ENCODE data around the gene CTNS.

CTNS gene

DNA sequence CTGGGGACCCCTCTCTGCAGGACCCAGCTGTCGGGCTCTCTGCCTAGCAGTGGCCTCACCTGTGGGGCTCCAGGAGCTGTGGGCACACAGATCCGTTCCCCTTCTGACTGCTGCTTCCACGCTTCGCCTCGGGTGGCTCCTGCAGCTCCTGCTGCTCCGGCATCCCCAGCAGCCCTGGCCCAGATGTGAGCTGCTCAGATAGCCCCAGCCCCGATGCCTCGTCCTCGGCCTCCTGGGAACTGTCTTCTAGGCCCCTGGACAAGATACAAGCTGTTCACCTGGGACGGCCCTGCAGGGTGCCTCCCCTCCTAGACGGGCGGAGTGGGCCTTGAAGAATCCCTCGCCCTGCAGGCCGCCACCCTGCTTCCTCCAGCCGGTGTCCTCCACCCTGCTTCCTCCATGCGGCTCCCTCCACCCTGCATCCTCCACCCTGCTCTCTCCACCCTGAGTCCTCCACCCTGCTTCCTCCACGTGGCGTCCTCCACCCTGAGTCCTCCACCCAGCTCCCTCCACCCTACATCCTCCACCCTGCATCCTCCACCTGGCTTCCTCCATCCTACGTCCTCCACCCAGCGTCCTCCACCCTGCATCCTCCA, 43.1 kb downstream of the CTNS start:
- DNase-seq (ENCODE audit: extremely low spot score, insufficient read length, low read depth) (no peak), FAIRE-seq (no peak)

DNA sequence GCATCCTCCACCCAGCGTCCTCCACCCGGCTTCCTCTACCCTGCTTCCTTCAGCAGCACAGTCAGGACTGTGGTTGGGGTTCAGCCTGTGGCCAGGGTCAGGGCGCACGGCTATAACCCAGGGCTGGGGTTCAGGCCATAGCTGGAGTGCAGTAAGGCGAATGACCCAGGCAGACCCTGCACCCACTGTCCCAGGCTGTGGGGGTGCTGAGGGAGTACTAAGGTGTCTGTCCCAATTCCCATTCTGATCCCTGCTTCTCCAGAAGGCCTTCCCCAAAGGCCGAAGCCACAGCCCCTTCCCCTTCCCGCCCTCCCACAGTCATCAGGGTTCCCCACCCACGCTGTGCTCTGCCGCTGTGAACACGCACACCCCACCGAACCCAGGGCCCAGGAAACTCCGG, 44.5 kb downstream of the CTNS start:
- DNase-seq (ENCODE audit: extremely low spot score, insufficient read length, low read depth) = no peak
- FAIRE-seq = no peak

GRCh38 chr17:3681565-3681964, 45.0 kb downstream of the CTNS start:
- no peak for FAIRE-seq

DNA sequence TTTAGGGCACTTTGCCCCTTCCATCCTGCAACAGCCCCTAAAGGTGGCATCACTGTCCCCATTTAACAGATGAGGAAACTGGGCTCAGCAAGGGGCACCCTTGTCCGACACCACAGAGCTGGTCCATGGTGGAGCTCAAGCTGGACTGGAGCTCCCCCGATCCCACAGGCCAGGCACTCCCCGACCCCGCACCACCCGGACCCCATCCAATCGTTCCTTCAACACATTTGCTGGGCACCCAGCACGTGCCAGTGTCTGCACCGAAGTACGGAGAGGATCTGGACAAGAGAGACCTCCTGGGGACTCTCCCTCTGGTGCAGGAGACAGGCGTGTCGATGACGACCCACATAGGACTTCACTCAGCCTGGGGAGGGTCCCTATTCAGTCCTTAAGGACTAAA, 45.5 kb downstream of the CTNS start:
- no peak for FAIRE-seq
- no peak for DNase-seq (ENCODE audit: extremely low spot score, insufficient read length, low read depth)

More at GRCh38 chr17:3681565-3681964, 45.0 kb downstream of the CTNS start:
- DNase-seq (ENCODE audit: extremely low spot score, insufficient read length, low read depth) = no peak

- peak; percentile 89 for FAIRE-seq
These were observed 46.5 kb downstream of the CTNS start for GRCh38 chr17:3683054-3683511.

GRCh38 chr17:3685174-3685573, 48.6 kb downstream of the CTNS start:
- FAIRE-seq (no peak), DNase-seq (ENCODE audit: extremely low spot score, insufficient read length, low read depth) (no peak)

More at GRCh38 chr17:3683054-3683511, 46.5 kb downstream of the CTNS start:
- peak; percentile 73 for DNase-seq (ENCODE audit: extremely low spot score, insufficient read length, low read depth)

DNA sequence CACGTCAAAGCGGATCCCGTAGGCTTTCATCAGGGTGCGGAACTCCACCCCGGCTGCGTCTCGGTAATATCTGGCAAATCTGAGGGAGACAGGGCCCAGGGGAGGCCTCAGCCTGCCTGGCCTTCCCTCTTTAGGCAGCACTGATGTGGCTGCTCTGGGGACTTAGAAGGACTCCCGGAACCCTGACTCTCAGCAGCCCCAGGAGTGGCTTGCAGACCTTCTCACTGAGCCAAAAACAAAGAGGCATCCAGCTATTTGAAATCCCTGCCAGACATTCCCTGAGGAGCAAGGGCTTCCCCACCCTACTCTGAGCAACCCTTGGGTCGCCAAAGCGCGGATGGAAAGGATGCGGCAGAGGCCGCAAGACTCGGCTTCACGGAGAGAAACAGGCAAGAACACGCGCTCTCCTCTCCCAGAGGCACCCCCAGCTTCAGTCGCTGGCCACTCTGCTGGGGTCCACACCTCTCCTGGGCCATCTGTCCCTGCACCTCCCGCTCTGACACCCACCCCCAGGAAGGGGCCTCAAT, 51.5 kb downstream of the CTNS start:
- no peak for FAIRE-seq
- no peak for DNase-seq (ENCODE audit: extremely low spot score, insufficient read length, low read depth)

DNA sequence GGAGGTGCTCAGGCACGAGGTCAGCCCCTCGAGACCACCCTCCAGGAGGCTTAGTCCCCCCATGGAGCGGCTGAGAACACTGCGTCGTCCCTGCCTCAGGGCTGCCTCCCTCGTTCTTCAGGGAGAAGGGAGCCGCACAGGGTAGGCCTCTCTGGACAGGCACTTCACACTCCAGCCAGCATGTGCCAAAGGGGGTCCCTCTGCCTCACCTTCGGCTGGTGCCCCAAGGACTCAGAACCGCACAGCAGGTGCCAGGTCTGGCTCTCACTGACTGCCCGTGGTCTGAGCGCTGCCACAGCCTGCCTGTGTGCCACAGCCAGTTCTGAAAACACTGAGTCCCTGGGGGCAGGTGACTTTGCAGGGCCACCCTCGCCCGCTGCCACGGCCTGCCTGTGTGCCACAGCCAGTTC, 52.3 kb downstream of the CTNS start:
- FAIRE-seq = no peak

DNA sequence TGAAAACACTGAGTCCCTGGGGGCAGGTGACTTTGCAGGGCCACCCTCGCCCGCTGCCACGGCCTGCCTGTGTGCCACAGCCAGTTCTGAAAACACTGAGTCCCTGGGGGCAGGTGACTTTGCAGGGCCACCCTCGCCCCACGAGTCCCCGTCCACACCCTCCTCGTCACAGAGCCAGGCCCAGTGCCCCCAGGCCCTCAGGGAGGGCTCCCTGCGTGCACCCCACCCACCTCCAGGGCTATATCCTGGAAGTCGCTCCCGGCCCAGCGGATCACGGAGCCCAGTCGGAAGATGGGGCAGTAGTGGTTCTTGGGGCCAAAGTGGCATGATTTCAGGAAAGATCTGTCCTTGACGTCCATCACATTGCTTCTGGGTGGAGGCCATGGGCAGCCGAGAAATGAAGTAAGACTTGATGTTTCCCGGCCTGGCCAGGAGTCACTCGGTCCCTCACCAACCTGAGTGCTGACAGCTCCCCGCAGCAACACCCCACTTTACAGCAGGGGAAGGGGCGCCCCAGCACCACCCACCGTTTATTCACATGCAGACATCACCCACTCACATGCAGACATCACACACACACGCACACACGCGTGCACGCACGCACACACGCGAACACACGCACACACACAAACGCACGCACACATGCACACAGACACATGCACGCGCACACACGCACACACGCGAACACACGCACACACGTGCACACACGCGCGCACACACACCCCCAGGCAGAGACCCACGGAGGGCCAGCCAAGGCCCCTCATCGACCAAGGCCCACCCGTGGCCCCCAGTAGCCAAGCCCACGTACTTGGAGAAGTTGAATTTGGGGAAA, 52.9 kb downstream of the CTNS start:
- FAIRE-seq (no peak), DNase-seq (ENCODE audit: extremely low spot score, insufficient read length, low read depth) (no peak)

More for the DNA sequence above, 52.3 kb downstream of the CTNS start:
- no peak for DNase-seq (ENCODE audit: extremely low spot score, insufficient read length, low read depth)

DNA sequence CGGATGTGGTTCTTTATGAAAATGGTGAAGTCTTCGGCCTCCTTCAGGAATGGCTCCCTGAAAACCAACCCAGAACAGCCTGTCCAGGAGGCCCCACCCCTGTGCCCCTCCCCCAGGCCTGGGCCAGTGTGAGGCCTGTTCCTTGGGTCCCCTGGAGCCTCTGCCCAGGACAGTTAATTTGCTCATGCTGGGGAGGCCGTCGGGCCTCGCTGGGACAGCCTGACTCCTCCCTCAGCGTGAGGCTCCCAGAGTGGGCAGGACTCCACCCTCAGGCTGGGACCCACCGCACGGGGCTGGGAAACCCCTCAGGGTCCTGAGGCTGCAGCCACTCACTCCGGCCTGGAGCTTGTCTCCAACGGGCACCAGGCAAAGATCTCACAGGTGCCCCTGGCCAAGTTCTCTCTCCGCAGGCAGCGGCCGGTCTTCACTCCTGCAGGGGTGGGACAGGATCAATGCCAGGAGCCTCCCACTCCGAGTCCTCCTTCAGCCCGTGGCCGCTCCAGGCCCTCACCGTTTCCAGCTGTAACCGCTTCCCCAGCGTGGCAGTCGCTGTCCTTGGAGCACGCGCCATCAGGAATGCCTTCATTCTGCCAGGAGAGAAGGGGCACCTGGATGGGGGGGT, 53.6 kb downstream of the CTNS start:
- DNase-seq (ENCODE audit: extremely low spot score, insufficient read length, low read depth) (no peak), FAIRE-seq (no peak)

- DNase-seq (ENCODE audit: extremely low spot score, insufficient read length, low read depth) (no peak), FAIRE-seq (no peak)
These were observed 55.1 kb downstream of the CTNS start for GRCh38 chr17:3691617-3692067.

- DNase-seq (ENCODE audit: extremely low spot score, insufficient read length, low read depth) (no peak), FAIRE-seq (no peak)
These were observed 55.8 kb downstream of the CTNS start for GRCh38 chr17:3692346-3692745.

GRCh38 chr17:3693141-3693540, 56.6 kb downstream of the CTNS start:
- no peak for FAIRE-seq
- DNase-seq (ENCODE audit: extremely low spot score, insufficient read length, low read depth) = no peak

DNA sequence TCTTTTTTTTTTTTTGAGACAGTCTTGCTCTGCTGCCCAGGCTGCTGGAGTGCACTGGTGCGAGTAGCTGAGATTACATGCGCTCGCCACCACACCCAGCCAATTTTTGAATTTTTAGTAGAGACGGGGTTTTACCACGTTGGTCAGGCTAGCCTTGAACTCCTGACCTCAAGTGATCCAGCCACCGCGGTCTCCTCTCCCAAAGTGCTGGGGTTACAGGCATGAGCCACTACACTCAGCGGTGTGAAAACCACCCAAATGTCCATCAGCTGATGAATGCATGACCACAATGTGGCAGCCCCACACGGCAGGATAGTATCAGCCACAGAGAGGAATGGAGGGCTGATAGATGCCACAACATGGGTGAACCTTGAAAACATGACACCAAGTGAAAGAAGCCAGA, 57.3 kb downstream of the CTNS start:
- FAIRE-seq (peak; percentile 99), DNase-seq (ENCODE audit: extremely low spot score, insufficient read length, low read depth) (peak; percentile 33)

DNA sequence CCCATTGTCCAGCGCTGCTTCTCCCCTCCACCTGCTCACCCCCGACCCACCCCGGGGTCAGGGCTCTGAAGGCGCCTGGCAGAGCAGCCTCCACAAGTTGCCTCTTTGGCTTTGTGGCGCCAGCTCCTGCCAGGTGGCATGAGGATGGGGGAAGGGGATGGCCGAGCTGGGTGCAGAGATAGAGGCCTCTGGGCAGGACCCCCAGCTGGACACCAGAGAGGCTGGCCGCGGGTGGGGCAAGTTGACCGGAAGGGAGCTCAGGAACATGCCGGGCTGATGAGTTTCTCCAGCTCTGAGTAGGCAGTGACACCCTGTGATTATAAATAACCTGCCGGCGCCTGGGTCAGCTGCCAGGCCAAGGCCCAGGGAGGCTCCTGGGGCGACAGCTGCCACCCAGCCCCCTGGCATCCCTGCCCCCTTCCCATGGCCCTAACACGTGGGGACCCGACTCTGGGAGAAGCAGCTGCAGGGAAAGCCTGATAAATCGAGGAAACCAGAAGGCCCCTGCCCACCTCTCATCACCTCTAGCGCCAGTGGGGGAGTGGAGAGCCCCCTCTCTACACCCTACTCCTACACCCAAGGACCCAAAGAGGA, 58.7 kb downstream of the CTNS start:
- FAIRE-seq (peak; percentile 9), DNase-seq (ENCODE audit: extremely low spot score, insufficient read length, low read depth) (no peak)

DNA sequence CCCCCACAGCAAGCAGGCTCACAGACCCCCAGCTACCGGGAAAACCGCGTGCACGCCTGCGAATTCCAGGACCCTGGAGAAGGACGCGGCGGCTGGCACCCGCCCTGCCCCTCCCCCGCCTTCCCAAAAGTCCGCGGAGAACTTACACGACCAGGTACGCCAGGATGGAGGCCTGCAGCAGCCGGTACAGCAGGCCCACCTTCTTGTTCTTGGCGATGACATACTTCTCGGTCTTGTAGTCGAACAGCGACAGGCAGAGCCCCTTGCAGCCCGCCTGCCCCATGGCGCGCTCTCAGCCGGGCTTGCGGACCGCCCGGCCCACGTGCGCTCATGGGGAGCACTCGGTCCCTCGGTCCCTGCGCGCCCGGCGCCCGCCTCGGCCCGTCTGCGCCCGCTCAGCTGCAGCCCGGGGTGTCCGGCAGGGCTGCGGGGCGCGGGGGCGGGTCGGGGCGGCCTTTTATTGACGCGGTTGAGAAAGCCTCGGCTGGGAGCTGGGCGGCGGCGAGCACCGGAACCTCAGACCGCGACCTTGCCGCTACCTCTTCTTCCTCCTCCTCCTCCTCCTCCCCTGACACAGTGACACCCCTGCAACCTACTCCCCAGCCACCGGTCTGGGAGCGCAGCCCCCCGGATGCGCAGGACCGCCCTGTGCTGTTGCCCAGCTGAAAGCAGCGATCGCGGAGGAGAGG, 59.3 kb downstream of the CTNS start, which contains the start of gene P2RX5:
Gene P2RX5 (minus strand): TSS at position 433 of the 689 bp plus-strand sequence. CDS start 150 bp downstream, at position 283.
- DNase-seq (ENCODE audit: extremely low spot score, insufficient read length, low read depth) (peak; percentile 33), FAIRE-seq (peak; percentile 80)

DNA sequence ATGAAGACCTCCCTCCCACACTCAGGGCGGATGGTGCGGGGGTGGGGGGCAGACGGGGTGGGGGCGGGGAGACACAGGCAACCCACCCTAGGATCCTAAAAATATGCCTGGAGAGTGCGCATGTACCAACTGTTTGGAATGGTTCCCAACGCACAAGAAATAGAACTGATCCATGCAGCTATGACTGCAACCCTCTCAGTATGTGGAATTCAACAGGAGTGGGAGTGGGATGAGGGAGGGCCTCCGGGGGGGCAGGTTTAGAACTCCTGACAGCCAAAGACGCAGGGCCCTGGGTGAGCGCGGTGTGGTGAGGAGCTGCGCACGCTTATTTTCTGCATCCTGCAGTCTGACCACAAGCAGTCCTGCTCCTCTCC, 60.5 kb downstream of the CTNS start:
- DNase-seq (ENCODE audit: extremely low spot score, insufficient read length, low read depth) (no peak), FAIRE-seq (no peak)

DNA sequence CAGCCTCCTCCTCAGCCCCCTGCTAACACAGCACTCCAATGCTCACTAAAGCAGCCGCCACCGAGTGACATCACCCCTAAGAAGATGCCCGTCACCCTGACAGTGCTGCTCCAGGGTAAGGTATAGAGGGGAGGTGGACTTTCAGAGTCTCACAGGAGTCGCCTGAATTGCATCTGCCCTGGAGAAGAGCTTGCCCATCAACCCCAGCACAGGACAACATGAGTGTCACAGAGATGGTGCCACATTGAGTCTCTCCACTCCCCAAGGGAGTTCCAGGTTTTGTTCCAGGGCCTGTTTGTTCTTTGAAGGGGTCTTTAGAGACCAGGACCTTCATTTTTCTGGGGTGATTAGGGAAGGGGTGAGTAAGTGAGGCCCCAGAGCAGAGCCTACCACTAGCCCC, 61.6 kb downstream of the CTNS start:
- no peak for DNase-seq (ENCODE audit: extremely low spot score, insufficient read length, low read depth)
- FAIRE-seq = no peak

GRCh38 chr17:3699951-3700350, 63.4 kb downstream of the CTNS start:
- no peak for FAIRE-seq
- no peak for DNase-seq (ENCODE audit: extremely low spot score, insufficient read length, low read depth)

Data from GM18507 (cell line).